SU-DHL-6 (cell line): Measurements from ENCODE around the gene CCDC157.

Experiments used
- H2AFZ ChIP-seq: fragments of 200-600 bp; sonication (generic); 2 replicates; pipeline ENCODE4 v1.6.1; 2014; ENCODE audit warnings: low read depth, mild to moderate bottlenecking, moderate library complexity, mixed read lengths, antibody characterized with exemption, low read length; ENCODE audit not compliant: severe bottlenecking
- H3F3A ChIP-seq: fragments of 200-600 bp; shearing (Covaris generic); 2 replicates; pipeline ENCODE4 v1.6.0; 2016; ENCODE audit warnings: antibody characterized with exemption, mild to moderate bottlenecking; ENCODE audit not compliant: insufficient read depth
- H3K27ac ChIP-seq: fragments of 200-600 bp; sonication (generic); 2 replicates; pipeline ENCODE4 v1.5.1; 2016; ENCODE audit warnings: low read depth, mild to moderate bottlenecking, low read length, moderate library complexity, mixed read lengths
- H3K27me3 ChIP-seq: fragments of 200-600 bp; sonication (generic), shearing (Covaris generic); 2 replicates; pipeline ENCODE4 v1.6.0; 2014; ENCODE audit warnings: mild to moderate bottlenecking, low read length
- H3K36me3 ChIP-seq: fragments of 200-600 bp; sonication (generic); 2 replicates; pipeline ENCODE4 v1.6.1; 2014; ENCODE audit warnings: mild to moderate bottlenecking, low read length, mixed read lengths
- H3K4me2 ChIP-seq: fragments of 300-600, 200-600 bp; shearing (Covaris generic), sonication (generic); 2 replicates; pipeline ENCODE4 v1.6.0; 2014; ENCODE audit warnings: low read length, low read depth, mild to moderate bottlenecking; ENCODE audit not compliant: poor library complexity, severe bottlenecking
- H3K4me3 ChIP-seq: fragments of 200-600 bp; sonication (generic); 2 replicates; pipeline ENCODE4 v1.5.1; 2014; ENCODE audit warnings: antibody characterized with exemption, low read length, mild to moderate bottlenecking, mixed read lengths; ENCODE audit not compliant: insufficient read depth, poor library complexity, severe bottlenecking
- H3K79me2 ChIP-seq: fragments of 200-600 bp; sonication (generic); 2 replicates; pipeline ENCODE4 v1.6.1; 2014; ENCODE audit warnings: mild to moderate bottlenecking, low read length, moderate library complexity; ENCODE audit not compliant: insufficient read depth
- H3K9ac ChIP-seq: fragments of 200-600 bp; sonication (generic); 2 replicates; pipeline ENCODE4 v1.7.0; 2014; ENCODE audit warnings: mild to moderate bottlenecking, low read length
- H3K9me2 ChIP-seq: fragments of 200-600 bp; sonication (generic); replicated peaks from 2 replicates; pipeline ENCODE4 v1.6.1; 2014; ENCODE audit warnings: low read length; ENCODE audit not compliant: insufficient read depth
- H3K9me3 ChIP-seq: fragments of 200-600 bp; sonication (generic); 2 replicates; pipeline ENCODE4 v1.6.1; 2014; ENCODE audit warnings: low read length, mixed read lengths; ENCODE audit not compliant: insufficient read depth
- H4K20me1 ChIP-seq: fragments of 200-600 bp; sonication (generic); 2 replicates; pipeline ENCODE4 v1.6.1; 2014; ENCODE audit warnings: low read depth, mild to moderate bottlenecking, antibody characterized with exemption, low read length, moderate library complexity, mixed read lengths
- CTCF ChIP-seq: fragments of 200-600 bp; sonication (generic); IDR thresholded peaks from one replicate; pipeline ENCODE4 v1.5.1; 2017; ENCODE audit warnings: antibody characterized with exemption, mild to moderate bottlenecking, low read length, moderate library complexity; ENCODE audit not compliant: insufficient read depth, poor library complexity, severe bottlenecking
- EZH2phosphoT487 ChIP-seq: fragments of 200-600 bp; sonication (generic), shearing (Covaris generic); conservative IDR thresholded peaks from 2 replicates; pipeline ENCODE4 v1.6.1; 2018; ENCODE audit warnings: mild to moderate bottlenecking, antibody characterized with exemption, low read length, moderate library complexity, mixed read lengths

CCDC157 gene

GRCh38 chr22:30365891-30366290, 9.1 kb downstream of the CCDC157 start:
- Histone ChIP-seq H3K27ac (no peak overlapping the region), H2AFZ (no peak overlapping the region), H4K20me1 (no peaks in the 10 kb centered on the region), H3K36me3 (no peaks in the 10 kb centered on the region), H3F3A (no peaks in the 10 kb centered on the region), H3K9me2 (no peaks in the 10 kb centered on the region), H3K4me2 (no peak overlapping the region), H3K9ac (no peak overlapping the region), H3K79me2 (no peaks in the 10 kb centered on the region), H3K9me3 (no peaks in the 10 kb centered on the region), H3K4me3 (no peak overlapping the region), H3K27me3 (no peaks in the 10 kb centered on the region)
- no peak for TF ChIP-seq EZH2phosphoT487
- TF ChIP-seq CTCF = no peak

GRCh38 chr22:30368420-30368819, 11.6 kb downstream of the CCDC157 start:
- Histone ChIP-seq H4K20me1 (no peaks in the 10 kb centered on the region), H3K79me2 (no peaks in the 10 kb centered on the region), H3K27ac (no peak overlapping the region), H3K9ac (no peak overlapping the region), H2AFZ (no peak overlapping the region), H3K4me3 (no peak overlapping the region), H3K4me2 (no peak overlapping the region), H3F3A (no peaks in the 10 kb centered on the region), H3K9me2 (no peaks in the 10 kb centered on the region), H3K27me3 (no peaks in the 10 kb centered on the region), H3K36me3 (no peaks in the 10 kb centered on the region), H3K9me3 (no peaks in the 10 kb centered on the region)
- TF ChIP-seq CTCF (no peak), EZH2phosphoT487 (no peak)

GRCh38 chr22:30370641-30371230, 13.9 kb downstream of the CCDC157 start:
- Histone ChIP-seq H3K36me3 (no peaks in the 10 kb centered on the region), H3K4me3 (no peak overlapping the region), H3K27me3 (no peaks in the 10 kb centered on the region), H2AFZ (no peak overlapping the region), H3K79me2 (no peaks in the 10 kb centered on the region), H3K27ac (no peak overlapping the region), H4K20me1 (no peaks in the 10 kb centered on the region), H3F3A (no peaks in the 10 kb centered on the region), H3K4me2 (no peak overlapping the region), H3K9me2 (no peaks in the 10 kb centered on the region), H3K9ac (no peak overlapping the region), H3K9me3 (no peaks in the 10 kb centered on the region)
- TF ChIP-seq EZH2phosphoT487 (no peak), CTCF (no peak)
